HepG2 (cell line): ENCODE data around the gene UBE2D4. TPM values are rescaled to one million over a fixed set of nuclear protein-coding genes. Genes with fewer than 3 reads are reported as not detected.

Experiments
- AGO2 ChIP-seq: fragments of 200-400 bp; formaldehyde crosslinking; optimal IDR thresholded peaks from 2 replicates; pipeline ENCODE3; 2017; ENCODE audit warnings: mild to moderate bottlenecking, low read depth, low read length, moderate library complexity
- AKAP8 ChIP-seq: sonication (generic); formaldehyde crosslinking; IDR thresholded peaks from 2 replicates; pipeline ENCODE4 v1.5.1; 2020; ENCODE audit warnings: mild to moderate bottlenecking, missing genetic modification reagents
- ASH2L ChIP-seq: fragments of 300-600, 200-600 bp; sonication (generic); IDR thresholded peaks from 2 replicates; pipeline ENCODE4 v1.7.0; 2017; ENCODE audit warnings: low read depth, mild to moderate bottlenecking, moderate library complexity, mixed read lengths, low read length; ENCODE audit not compliant: insufficient read length
- BORCS8-MEF2B ChIP-seq: sonication (generic); formaldehyde crosslinking; IDR thresholded peaks from 2 replicates; pipeline ENCODE4 v1.8.0; 2022; ENCODE audit warnings: mild to moderate bottlenecking, missing genetic modification reagents
- CC2D1A ChIP-seq: sonication (generic); formaldehyde crosslinking; IDR thresholded peaks from 2 replicates; pipeline ENCODE4 v1.8.1; 2023; ENCODE audit warnings: mild to moderate bottlenecking, missing genetic modification reagents
- HES4 ChIP-seq: sonication (generic); formaldehyde crosslinking; IDR thresholded peaks from 2 replicates; pipeline ENCODE4 v1.9.0; 2021; ENCODE audit warnings: mild to moderate bottlenecking, missing genetic modification reagents, borderline replicate concordance
- HNRNPL ChIP-seq: fragments of 200-400 bp; formaldehyde crosslinking; IDR thresholded peaks from 2 replicates; pipeline ENCODE4 v1.6.1; 2017; ENCODE audit warnings: mild to moderate bottlenecking, low read depth, low read length
- KDM5B ChIP-seq: sonication (generic); formaldehyde crosslinking; IDR thresholded peaks from 2 replicates; pipeline ENCODE4 v1.4.0; 2020; ENCODE audit warnings: missing genetic modification reagents, mild to moderate bottlenecking, borderline replicate concordance
- KLF15 ChIP-seq: sonication (generic); formaldehyde crosslinking; IDR thresholded peaks from 2 replicates; pipeline ENCODE4 v1.8.1; 2023; ENCODE audit warnings: borderline replicate concordance, mild to moderate bottlenecking, inconsistent platforms, missing genetic modification reagents, mixed read lengths
- NFRKB ChIP-seq: fragments of 450-650 bp; IDR thresholded peaks from 2 replicates; pipeline ENCODE4 v1.6.1; 2017
- SCMH1 ChIP-seq: sonication (generic); formaldehyde crosslinking; IDR thresholded peaks from 2 replicates; pipeline ENCODE4 v1.9.0; 2021; ENCODE audit warnings: missing genetic modification reagents, mild to moderate bottlenecking, borderline replicate concordance
- YEATS4 ChIP-seq: sonication (generic); formaldehyde crosslinking; IDR thresholded peaks from 2 replicates; pipeline ENCODE4 v1.4.0; 2020; ENCODE audit warnings: missing genetic modification reagents, borderline replicate concordance
- ZNF124 ChIP-seq: sonication (generic); formaldehyde crosslinking; IDR thresholded peaks from 2 replicates; pipeline ENCODE4 v1.4.0; 2020; ENCODE audit warnings: missing genetic modification reagents
- ZNF367 ChIP-seq: sonication (generic); formaldehyde crosslinking; IDR thresholded peaks from 2 replicates; pipeline ENCODE4 v1.4.0; 2020; ENCODE audit warnings: missing genetic modification reagents, borderline replicate concordance
- ZNF558 ChIP-seq: sonication (generic); formaldehyde crosslinking; IDR thresholded peaks from 2 replicates; pipeline ENCODE4 v1.9.0; 2022; ENCODE audit warnings: mild to moderate bottlenecking, missing genetic modification reagents, borderline replicate concordance
- ZSCAN30 ChIP-seq: sonication (generic); formaldehyde crosslinking; IDR thresholded peaks from 2 replicates; pipeline ENCODE4 v1.5.0; 2020; ENCODE audit warnings: mild to moderate bottlenecking, missing genetic modification reagents
- polyA plus RNA-seq, 8 experiments: library from polyadenylated mRNA; depleted of rRNA in 3 of 8; stranded (reverse) in 7 of 8; unstranded in 1 of 8; fragments of >200 nt; fragmentation: Illumina TruSeq in 4 of 8; extraction: Trizol in 4 of 8; gene quantifications; 2 replicates each; pipeline versions ENCODE4 v1.2.1 to v1.2.3, GENCODE V29; 2011 to 2016; ENCODE audit warnings: low read depth in 4 of 8, missing spikeins in 1 of 8, mixed read lengths in 1 of 8; ENCODE audit not compliant: insufficient read depth in 1 of 8
- total RNA-seq, 5 experiments: library from RNA; depleted of rRNA; stranded (reverse); fragments of >200 nt; fragmentation: Illumina TruSeq; extraction: Trizol; gene quantifications; 2 replicates each; pipeline ENCODE4 v1.2.3, GENCODE V29; 2016; ENCODE audit warnings: low read depth in 1 of 5
- TF ChIP-seq, protein P1 (sequence below): sonication (generic); formaldehyde crosslinking; IDR thresholded peaks from 2 replicates; pipeline ENCODE4 v1.5.0; 2020; ENCODE audit warnings: missing genetic modification reagents
- TF ChIP-seq, protein P2 (sequence below): sonication (generic); formaldehyde crosslinking; IDR thresholded peaks from 2 replicates; pipeline ENCODE4 v1.8.0; 2022; ENCODE audit warnings: mild to moderate bottlenecking, missing genetic modification reagents; ENCODE audit not compliant: insufficient replicate concordance
- TF ChIP-seq, protein P3 (sequence below): sonication (generic); formaldehyde crosslinking; IDR thresholded peaks from 2 replicates; pipeline ENCODE4 v1.4.0; 2020; ENCODE audit warnings: missing genetic modification reagents
- TF ChIP-seq, protein P4 (sequence below): sonication (generic); formaldehyde crosslinking; IDR thresholded peaks from 2 replicates; pipeline ENCODE4 v1.5.1; 2020; ENCODE audit warnings: mild to moderate bottlenecking, moderate library complexity, missing genetic modification reagents

The UBE2D4 gene
- total and polyA plus RNA-seq, 2 of the 13 experiments (the other 11 are each of a cell fraction or from before 2014, with no cell fraction given) = 9.9 to 16.0 TPM

DNA sequence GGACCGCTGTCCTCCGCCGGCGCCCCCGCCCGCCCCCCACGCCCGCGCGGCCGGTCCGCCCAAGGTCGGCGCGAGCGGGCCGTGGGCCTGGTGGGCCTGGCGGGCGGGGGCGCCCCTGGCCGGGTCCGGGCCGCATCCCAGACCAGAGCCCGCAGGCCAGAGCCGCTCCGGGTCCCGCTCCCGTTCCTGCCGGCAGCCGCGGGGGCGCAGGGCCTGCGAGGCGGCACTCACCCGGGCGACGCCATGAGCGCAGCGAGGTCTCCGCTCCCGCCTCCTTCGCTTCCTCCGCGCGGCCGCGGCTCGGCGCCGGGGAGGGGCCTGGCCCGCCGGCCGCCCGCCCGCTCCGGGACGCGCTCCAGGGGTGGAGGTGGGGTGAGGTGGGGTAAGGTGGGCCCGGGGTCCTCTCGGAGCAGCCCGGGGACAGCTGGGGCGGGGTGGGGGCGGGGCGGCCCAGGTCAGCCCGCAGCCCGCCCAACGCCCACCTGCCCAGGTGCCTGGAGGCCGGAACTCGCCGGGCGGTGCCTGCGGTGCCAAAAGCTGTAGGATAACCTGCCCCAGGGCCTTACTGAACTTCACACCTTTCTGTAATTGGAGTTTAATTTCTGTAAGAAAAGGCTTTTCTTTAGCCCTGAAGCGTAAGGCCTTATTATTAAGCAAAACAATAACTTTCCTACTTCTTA is 19.8 kb upstream of the UBE2D4 start, which contains the start of gene URGCP (continued):
- TF ChIP-seq ASH2L (peak; percentile 27), CC2D1A (CRISPR knock-in tag) (no peak), SCMH1 (CRISPR knock-in tag) (no peak), KLF15 (CRISPR knock-in tag) (no peak), ZNF124 (CRISPR knock-in tag) (no peak), YEATS4 (no peak; the same call in 1 of the 2 replicates), AKAP8 (CRISPR knock-in tag) (no peak), KDM5B (0 out of 2 replicates have a peak, but pooled peaks have one; percentile 21), ZNF558 (CRISPR knock-in tag) (no peak; the same call in 1 of the 2 replicates), NFRKB (no peak), BORCS8-MEF2B (no peak), HES4 (CRISPR knock-in tag) (no peak), ZSCAN30 (CRISPR knock-in tag) (no peak), HNRNPL (no peak), ZNF367 (CRISPR knock-in tag) (no peak), AGO2 (peak; percentile 75)
- TF ChIP-seq, protein P1, sequence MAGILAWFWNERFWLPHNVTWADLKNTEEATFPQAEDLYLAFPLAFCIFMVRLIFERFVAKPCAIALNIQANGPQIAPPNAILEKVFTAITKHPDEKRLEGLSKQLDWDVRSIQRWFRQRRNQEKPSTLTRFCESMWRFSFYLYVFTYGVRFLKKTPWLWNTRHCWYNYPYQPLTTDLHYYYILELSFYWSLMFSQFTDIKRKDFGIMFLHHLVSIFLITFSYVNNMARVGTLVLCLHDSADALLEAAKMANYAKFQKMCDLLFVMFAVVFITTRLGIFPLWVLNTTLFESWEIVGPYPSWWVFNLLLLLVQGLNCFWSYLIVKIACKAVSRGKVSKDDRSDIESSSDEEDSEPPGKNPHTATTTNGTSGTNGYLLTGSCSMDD = no peak
- TF ChIP-seq, protein P2, sequence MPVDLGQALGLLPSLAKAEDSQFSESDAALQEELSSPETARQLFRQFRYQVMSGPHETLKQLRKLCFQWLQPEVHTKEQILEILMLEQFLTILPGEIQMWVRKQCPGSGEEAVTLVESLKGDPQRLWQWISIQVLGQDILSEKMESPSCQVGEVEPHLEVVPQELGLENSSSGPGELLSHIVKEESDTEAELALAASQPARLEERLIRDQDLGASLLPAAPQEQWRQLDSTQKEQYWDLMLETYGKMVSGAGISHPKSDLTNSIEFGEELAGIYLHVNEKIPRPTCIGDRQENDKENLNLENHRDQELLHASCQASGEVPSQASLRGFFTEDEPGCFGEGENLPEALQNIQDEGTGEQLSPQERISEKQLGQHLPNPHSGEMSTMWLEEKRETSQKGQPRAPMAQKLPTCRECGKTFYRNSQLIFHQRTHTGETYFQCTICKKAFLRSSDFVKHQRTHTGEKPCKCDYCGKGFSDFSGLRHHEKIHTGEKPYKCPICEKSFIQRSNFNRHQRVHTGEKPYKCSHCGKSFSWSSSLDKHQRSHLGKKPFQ (CRISPR knock-in tag) = no peak
- TF ChIP-seq, protein P3, sequence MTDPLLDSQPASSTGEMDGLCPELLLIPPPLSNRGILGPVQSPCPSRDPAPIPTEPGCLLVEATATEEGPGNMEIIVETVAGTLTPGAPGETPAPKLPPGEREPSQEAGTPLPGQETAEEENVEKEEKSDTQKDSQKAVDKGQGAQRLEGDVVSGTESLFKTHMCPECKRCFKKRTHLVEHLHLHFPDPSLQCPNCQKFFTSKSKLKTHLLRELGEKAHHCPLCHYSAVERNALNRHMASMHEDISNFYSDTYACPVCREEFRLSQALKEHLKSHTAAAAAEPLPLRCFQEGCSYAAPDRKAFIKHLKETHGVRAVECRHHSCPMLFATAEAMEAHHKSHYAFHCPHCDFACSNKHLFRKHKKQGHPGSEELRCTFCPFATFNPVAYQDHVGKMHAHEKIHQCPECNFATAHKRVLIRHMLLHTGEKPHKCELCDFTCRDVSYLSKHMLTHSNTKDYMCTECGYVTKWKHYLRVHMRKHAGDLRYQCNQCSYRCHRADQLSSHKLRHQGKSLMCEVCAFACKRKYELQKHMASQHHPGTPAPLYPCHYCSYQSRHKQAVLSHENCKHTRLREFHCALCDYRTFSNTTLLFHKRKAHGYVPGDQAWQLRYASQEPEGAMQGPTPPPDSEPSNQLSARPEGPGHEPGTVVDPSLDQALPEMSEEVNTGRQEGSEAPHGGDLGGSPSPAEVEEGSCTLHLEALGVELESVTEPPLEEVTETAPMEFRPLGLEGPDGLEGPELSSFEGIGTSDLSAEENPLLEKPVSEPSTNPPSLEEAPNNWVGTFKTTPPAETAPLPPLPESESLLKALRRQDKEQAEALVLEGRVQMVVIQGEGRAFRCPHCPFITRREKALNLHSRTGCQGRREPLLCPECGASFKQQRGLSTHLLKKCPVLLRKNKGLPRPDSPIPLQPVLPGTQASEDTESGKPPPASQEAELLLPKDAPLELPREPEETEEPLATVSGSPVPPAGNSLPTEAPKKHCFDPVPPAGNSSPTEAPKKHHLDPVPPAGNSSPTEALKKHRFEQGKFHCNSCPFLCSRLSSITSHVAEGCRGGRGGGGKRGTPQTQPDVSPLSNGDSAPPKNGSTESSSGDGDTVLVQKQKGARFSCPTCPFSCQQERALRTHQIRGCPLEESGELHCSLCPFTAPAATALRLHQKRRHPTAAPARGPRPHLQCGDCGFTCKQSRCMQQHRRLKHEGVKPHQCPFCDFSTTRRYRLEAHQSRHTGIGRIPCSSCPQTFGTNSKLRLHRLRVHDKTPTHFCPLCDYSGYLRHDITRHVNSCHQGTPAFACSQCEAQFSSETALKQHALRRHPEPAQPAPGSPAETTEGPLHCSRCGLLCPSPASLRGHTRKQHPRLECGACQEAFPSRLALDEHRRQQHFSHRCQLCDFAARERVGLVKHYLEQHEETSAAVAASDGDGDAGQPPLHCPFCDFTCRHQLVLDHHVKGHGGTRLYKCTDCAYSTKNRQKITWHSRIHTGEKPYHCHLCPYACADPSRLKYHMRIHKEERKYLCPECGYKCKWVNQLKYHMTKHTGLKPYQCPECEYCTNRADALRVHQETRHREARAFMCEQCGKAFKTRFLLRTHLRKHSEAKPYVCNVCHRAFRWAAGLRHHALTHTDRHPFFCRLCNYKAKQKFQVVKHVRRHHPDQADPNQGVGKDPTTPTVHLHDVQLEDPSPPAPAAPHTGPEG (CRISPR knock-in tag) = no peak
- TF ChIP-seq, protein P4, sequence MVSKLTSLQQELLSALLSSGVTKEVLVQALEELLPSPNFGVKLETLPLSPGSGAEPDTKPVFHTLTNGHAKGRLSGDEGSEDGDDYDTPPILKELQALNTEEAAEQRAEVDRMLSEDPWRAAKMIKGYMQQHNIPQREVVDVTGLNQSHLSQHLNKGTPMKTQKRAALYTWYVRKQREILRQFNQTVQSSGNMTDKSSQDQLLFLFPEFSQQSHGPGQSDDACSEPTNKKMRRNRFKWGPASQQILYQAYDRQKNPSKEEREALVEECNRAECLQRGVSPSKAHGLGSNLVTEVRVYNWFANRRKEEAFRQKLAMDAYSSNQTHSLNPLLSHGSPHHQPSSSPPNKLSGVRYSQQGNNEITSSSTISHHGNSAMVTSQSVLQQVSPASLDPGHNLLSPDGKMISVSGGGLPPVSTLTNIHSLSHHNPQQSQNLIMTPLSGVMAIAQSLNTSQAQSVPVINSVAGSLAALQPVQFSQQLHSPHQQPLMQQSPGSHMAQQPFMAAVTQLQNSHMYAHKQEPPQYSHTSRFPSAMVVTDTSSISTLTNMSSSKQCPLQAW (CRISPR knock-in tag) = no peak
